NCI-H2171 (cell line): ENCODE results near the gene CNMD.
"Not testable (repeated sequence)": the region's sequence is repeated elsewhere in the genome, so short reads cannot be mapped to it uniquely, and the experiment has no call there.

Experiments used
- DNase-seq: peaks from one replicate; lab custom pipeline; 2025; lab: John Stamatoyannopoulos, UW

Gene CNMD

GRCh38 chr13:52686376-52686775 is 53.2 kb downstream of the CNMD start:
- DNase-seq = no peak

GRCh38 chr13:52685806-52686205 is 53.8 kb downstream of the CNMD start:
- not testable (repeated sequence) for DNase-seq

- DNase-seq = no peak
Observed at GRCh38 chr13:52677823-52678222, 61.8 kb downstream of the CNMD start.

- no peak for DNase-seq
Observed at GRCh38 chr13:52673465-52673864, 66.2 kb downstream of the CNMD start.

GRCh38 chr13:52670726-52671125 is 68.9 kb downstream of the CNMD start:
- DNase-seq = no peak

- no peak for DNase-seq
Observed at GRCh38 chr13:52669677-52670076, 69.9 kb downstream of the CNMD start.

- peak; percentile 8 for DNase-seq
Observed at GRCh38 chr13:52665325-52665724, 74.3 kb downstream of the CNMD start.

- no peak for DNase-seq
Observed at GRCh38 chr13:52664272-52664671, 75.3 kb downstream of the CNMD start.

GRCh38 chr13:52659340-52659739 is 80.3 kb downstream of the CNMD start:
- no peak for DNase-seq
